Hippocampal formation (tissue), 2 donors: ENCODE data around the gene LGMN.
"Not testable (repeated sequence)": the region's sequence is repeated elsewhere in the genome, so short reads cannot be mapped to it uniquely, and the experiment has no call there.

Experiments used
- DNase-seq, 2 donors: peaks; one replicate each; lab custom pipeline; 2025; lab: John Stamatoyannopoulos, UW

LGMN gene

DNA sequence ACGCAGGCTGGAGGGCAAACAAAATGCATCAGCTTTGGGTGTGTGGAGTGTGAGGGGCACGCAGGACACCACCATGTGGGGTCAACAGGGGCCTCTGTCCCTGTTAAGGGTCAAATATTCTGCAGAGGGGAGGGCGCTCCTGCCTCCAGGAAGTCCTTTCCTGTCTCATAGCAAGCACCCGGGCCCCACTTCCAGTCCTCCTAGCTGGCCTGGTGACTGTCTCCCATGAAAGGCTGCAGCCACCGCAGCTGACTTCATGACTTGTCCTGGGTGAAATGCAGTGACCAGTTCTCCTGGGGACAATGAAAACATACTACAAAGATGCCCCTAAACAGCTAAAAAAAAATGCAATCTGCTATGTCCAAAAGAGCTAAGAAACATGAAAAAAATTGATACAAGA is 53.6 kb downstream of the LGMN start:
- DNase-seq, result no peak

DNA sequence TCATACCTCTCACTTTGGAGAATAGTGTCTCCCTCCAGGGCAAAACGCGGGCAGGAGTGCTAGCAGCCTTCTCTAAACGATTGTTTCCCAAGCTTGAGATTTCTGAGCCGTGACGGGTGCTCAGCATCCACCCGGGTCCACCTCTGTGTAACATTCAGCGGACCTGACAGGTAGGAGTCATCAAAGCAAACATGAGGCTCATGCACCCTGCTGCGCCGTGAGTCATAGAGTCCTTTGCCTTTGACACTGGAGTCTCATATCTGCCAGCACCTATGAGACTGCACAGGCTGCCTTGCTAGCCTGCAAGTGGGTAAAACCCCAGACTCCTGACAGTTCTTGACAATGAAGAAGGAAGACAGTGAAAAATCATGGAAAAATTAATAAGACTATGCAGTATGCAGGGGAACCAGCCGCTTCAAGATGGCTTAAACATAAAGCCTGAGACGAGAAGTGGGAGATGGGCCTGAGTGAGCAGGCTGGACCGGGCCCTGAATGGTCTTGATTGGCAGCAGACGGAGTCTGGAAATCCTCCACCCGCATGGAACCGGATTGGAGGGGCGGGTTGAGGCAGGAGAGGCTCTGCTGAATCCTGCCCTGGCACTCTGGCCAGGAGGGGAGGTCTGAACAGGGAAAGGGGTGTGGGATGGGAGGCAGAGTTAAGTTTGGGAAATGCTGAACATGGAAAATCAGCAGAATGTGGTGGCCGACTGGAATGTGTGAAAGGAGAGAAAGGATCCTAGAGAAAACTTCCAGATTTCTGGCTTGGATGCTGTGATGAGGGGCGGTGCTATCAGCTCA is 54.2 kb downstream of the LGMN start:
- DNase-seq, result no peak

DNA sequence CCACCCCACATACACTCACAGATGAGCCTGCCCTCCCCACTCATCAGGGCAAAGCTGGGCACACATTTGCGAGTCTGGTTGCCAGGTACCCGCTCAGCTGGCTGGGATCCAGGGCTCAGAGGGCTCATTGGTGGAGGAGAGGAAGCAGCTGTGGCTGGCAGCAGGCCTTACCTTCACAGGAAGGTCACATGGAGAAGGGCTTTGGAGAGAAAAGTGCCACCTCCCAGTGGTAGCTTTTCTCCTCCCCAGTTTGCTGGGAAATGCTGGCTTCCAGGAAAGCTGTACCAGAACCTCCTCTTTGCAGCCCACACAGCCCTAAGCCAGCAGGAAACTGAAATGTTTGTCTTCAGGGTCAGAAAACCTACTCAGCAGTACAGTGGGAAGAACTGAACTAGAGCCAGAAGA is 55.6 kb downstream of the LGMN start:
- no peak for DNase-seq

DNA sequence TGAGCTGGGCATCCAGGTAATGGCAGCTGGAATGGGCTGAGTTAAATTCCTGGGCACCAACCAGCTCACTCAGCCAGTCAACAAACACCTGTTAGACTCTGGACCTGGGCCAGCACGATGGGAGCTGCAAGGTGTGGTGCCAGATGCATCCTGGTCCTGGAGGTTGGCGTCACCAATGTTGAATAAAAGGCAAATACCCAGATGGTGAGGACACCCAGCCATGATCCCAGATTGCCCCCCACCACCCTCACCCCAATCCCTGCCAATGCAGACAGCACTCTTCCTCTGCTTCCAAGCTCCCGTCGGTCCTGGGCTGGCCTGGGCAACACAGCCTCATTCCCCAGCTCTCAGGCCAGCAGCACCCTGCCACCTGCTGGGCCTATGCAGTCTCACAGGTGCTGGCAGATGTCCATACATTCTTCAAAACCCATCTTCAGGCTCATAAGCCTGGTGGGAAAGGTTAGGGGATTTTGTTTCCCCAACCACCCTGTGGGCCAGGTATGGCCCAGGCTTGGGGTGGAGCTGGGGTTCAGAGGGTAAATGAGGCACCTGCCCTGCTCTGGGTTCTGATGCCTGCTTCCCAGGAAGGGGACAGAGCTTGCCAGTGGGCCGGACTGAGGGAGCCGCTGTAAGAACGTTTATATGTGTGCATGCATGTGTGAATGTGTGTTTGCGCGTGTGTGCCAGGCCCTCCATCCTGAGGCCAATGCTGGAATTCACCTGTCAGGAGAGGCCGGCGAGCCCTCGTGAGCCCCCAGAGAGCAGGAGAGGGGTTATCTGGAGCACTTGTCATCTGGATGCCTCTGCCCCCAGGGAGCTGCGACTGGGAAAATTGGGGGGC is 58.0 kb downstream of the LGMN start:
- no peak for DNase-seq

DNA sequence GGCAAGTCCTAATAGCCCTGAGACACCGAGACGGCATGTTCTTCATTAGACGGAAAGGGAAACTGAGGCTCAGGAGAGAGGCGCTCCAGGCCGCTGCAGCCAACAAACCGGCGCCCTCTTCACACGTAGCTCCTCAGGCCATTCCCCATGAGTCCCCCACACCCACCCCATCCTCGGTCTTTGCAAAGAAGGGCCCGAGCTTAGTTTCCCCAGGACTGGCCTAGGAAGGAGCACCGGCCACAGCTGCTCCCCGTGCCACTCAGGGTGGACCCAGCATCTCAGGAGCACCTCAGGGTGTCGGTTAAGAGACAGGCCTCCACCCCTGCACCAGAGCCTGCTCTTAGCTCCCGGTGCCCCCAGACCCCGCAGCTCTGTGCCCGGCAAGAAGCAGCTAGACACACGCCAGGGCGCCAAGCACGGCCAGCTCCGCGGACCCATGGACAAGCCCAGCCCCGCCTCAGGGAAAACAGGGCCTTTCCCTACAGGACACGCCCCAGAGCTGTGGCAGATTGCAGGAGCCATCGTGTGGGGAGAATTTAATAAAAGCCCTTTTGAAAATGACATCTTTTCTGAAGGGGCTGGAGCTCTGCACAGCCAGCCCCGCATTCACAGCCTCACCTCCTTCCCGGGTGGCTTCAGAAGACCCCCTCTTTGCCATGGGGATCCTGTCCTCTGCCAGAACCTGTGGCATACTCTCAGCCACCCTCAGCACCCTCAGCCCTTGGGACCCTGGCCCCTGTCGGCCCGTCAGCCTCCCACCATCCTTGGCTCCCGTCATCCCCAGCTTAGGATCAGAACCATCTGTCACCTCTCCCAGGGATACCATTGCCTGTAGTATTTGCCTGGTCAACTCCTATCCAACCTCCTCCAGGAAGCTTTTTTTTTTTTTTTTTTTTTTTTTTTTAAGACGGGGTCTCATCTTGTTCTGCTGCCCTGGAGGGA is 59.7 kb downstream of the LGMN start:
- DNase-seq, result no peak

DNA sequence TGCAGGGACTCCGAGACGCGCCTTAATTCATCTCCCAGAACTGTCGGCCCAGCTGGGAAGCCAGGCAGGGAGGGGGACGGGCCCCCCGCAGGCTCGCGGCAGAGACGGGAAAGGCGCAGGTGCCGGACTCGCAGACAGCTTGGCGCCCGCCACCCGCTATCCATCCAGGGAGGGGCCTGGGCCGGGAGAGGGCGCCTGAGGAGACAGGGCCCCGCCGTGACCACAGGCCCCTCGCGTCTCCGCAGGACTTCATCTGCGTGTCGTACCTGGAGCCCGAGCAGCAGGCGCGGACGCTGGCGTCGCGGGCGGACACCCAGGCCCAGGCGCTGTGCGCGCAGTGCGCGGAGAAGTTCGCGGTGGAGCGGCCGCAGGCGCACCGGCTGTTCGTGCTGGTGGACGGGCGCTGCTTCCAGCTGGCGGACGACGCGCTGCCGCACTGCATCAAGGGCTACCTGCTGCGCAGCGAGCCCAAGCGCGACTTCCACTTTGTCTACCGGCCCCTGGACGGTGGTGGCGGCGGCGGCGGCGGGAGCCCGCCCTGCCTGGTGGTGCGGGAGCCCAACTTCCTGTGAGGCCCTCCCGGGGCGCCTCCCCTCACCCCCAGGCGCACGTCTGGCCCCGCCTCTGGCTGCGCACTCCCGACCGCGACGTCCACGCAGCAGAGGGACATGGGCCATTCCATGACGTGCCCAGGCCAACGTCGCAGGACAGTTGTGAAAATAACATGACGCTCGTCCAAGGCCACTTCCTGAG is 60.6 kb downstream of the LGMN start:
- no peak for DNase-seq

DNA sequence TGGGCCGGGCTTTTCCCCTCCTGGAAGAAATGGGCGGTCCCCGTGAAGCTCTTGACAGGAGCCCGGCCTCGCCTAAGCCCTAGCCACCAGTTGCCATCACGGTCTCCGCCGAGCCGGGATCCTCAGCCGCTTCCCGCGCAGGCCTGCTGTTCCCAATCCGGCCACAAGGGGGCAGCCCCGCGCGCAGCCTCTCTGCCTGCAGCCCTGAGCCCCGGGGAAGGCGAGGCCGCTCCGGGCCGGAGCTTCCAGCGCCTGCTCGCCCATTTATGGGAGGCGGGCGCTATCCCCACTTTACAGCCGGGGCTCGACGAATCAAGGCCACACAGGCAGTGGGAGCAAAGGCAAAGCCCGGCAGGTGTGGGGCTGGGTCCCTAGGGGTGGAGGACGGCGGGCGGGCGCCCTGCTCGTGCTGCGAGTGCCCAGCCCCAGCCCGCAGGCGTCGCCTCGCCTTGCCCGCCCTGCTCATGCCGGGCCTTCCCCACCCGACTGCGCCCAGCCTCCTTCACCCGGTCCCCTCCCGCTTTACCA is 61.5 kb downstream of the LGMN start:
- DNase-seq, result peak in 1 of 2 donors; percentile 76

DNA sequence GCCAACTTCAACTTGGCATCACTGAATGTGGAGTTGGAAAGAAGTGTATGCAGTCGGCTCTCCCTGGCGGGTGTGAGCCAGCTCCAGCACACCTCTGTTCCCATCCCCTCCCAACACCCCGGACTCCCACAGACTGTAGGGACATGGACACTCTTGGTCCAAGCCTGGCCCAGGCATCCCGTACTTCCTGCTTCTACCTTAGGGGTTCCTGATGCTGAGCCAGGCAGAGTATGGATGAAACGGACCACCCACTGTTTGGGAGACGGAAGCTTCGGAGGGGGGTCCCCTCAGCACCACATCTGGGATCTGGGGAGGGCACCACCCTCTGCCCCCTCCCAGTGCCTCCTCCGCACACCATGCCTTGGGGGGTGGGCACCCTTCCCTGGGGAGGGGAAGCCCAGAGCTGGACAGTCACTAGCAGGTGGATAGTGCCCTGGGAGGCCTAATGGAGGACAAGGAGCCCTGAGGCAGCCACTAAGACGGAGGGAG is 62.0 kb downstream of the LGMN start:
- DNase-seq, result no peak

DNA sequence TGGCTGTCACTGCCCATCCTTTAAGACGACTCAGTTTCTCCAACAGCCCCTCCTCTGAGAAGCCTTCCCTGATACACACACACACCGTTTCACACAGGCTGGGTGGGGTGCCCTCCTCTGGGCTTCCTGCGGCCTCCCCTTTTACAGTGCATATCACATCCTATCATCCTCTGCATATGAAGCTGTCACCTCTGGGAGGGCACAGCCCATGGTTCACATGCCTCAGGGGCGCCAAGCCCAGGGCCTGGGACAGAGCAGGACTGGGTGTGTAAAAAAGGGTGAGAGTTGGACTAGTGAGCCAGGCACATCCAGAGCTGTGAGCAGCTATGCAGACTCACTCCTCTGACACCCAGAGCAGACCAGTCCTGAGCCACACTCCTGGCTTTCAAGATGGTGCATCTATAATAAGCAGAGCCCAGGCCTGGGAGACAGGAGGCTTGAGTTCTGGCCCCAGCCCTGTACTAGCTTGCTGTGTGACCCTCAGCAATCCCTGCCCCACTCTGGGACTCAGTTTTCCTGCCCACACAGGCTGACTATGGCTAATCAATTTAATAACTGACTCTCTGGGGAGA is 62.6 kb downstream of the LGMN start:
- DNase-seq, result no peak

DNA sequence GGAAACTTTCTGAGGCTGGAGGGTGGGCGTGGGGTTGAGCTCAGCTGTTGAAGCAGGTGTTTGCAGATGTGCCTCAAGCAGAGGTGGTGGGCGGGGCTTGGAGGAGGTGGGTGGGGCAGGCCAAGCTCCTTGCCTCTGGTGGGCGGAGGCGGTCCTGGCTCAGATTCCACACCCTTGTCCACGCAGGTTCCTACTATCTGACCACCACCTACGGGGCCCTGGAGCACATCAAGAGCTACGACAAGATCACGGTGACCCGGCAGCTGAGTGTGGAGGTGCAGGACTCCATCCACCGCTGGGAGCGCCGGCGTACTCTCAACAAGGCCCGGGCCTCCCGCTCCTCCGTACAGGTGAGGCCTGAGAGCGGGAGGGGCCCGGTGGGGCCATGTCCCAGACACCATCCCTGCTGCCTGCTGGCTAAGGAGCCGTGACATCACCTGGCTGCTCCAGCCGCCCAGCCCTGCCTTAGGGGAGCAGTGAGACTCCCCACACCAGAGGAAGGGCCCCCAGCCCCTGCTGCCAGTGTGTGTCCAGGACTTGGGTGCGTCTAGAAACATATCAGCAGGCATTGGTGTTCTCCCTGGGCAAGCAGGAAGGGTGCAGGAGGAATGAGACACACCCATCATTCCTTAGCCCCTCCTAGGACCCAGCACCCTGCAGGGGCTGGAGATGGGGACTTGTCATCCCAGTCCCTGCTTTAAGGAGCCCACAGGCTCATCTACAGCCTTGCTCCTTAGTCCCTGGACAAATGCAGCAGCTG is 63.4 kb downstream of the LGMN start:
- DNase-seq, result no peak

DNA sequence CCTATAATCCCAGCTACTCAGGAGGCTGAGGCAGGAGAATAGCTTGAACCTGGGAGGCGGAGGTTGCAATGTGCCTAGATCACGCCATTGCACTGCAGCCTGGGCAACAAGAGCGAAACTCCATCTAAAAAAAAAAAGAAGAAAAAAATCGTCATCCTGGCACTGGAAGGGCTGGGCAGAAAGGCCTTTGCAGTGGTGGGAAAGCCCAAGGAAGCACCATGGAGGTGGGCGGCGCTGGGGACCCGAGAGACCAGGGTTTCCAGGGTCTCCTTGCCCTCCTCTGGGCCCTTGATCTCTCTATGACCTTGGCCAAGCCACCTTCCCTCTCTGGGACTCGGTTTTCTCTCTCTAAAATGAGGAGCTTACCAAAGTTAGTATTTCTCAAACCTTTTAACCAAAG is 65.4 kb downstream of the LGMN start:
- no peak for DNase-seq

DNA sequence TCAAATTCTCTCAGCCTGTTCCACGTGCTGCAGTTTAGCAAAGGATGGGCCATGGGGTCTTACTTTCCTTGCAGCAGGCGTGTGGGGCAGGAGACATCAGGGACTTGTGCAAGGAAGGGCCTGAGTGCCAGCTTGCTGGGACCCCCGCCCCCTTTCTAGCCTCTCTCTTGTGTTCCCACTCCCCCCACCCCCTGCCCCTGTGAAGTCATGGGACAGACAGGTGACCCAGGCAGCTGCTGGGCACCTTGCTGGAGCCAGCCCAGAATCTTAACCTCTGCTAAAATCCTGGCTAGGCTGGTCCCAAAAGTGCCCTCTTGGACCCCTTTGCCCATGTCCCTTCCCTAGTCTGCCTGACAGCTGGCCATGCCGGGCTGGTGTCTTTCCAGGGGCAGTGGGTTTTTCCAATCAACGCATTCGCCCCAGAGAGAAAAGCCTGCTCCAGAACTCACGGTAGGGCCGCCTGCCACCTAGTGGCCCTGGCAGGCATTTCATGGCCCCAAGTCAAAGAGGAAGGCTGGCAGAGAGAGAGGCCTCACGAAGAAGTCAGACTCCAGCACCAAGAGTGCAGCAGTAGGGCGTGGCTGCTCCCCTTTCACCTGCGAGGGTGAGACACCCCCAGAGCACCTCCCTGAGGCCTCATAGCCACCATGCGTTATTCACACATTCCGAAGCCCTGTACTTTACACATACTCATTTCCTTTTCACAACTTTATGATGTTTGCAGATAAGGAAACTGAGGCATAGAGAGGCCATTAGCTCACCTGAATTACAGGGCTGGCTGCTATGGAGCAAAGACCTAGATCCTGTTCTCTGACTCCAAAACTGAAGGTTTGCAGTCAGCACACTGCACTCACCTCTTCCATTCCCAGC is 67.4 kb downstream of the LGMN start:
- peak; percentile 15 to 16 for DNase-seq

DNA sequence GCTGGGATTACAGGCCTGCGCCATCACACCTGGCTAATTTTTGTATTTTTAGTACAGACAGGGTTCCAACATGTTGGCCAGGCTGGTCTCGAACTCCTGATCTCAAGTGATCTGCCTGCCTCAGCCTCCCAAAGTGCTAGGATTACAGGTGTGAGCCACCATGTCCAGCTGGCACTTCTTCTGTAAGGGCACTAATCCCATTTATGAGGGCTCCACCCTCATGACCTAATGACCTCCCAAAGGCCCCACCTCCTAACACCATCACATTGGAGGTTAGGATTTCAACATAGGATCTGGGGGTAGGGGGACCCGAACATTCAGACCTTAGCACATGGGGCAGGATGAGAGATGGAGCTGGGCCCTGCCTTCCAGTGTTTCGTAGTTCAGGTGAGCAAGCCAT is 68.1 kb downstream of the LGMN start:
- DNase-seq, result not testable (repeated sequence)

DNA sequence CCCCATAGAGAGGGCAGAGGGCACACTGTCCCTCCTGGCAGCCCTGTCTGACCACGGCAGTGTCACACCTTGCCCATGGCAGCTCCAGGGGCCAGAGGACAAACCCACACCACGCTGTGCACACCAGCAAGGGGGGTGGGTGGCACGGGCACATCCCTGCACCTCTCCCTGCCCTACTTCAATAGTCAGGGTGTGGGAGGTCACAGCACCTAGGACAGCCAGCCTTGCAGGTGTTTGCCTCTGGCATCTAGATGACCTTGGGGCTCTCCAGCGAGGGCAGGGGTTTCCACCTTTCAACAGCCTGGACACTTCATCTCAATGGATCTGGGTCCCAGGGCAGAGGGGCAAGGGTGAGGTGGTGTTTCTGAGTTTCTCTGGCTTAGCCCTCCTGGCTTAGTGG is 69.2 kb downstream of the LGMN start:
- DNase-seq, result no peak

DNA sequence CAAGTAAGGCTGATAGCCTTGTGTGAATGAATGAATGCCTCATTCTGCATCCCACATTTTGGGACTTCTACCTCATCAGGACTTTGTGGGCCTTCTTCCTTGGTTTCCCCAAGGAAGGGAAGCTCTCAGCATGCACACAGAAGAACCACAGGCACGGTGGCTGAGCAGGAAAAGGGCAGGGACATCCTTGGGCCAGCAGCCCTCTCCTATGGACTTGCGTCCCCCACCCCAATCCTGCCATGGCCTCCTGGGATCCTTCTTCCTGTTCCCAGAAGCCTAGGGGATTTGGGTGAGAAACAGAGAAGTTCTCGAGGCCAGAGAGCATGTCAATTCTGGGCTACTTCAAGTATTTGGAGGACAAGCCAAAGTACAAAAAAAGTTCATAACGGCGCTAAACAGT is 69.7 kb downstream of the LGMN start:
- DNase-seq, result no peak

DNA sequence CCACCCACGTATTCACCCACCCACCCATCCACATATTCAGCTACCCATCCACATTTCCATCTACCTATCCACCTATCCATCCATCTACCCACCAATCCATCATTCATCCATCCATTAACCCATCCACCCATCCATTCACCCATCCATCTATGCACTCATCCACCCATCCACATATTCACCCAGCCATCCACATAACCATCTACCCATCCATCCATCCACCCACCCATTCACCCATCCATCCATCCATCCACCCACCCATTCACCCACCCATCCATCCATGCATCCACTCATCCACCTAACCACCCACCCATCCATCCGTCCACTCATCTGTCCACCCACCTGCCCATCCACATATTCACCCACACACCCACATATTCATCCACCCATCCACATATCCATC is 70.5 kb downstream of the LGMN start:
- DNase-seq, result no peak

DNA sequence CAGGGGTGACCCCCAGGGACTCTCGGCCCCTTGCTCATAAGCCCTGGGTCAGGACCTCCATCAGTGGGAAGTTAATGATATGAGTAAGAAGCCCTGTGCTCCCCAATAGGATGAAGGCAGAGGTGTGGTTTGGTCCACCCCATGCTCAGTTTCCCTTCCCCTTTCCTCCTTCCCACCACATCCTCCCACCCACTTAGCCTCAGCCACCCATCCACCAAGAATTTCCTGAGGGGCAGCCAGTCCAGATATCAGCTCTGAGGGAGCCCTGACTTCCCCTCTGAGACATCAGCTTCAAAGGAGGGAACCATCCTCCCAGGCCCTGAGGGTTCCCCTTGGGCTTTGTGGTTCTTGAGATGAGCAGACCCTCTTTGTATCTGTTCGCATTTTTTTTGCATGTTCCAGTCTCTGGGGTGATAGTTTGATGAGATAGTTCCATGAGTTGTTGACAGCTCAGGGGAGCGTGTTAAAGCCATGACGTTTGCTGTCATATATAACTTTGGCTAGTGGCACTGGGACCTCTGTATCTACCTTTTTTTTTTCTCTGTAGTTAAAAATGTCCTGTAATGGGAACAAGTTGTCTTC is 71.2 kb downstream of the LGMN start:
- DNase-seq, result peak in 1 of 2 donors; percentile 24

DNA sequence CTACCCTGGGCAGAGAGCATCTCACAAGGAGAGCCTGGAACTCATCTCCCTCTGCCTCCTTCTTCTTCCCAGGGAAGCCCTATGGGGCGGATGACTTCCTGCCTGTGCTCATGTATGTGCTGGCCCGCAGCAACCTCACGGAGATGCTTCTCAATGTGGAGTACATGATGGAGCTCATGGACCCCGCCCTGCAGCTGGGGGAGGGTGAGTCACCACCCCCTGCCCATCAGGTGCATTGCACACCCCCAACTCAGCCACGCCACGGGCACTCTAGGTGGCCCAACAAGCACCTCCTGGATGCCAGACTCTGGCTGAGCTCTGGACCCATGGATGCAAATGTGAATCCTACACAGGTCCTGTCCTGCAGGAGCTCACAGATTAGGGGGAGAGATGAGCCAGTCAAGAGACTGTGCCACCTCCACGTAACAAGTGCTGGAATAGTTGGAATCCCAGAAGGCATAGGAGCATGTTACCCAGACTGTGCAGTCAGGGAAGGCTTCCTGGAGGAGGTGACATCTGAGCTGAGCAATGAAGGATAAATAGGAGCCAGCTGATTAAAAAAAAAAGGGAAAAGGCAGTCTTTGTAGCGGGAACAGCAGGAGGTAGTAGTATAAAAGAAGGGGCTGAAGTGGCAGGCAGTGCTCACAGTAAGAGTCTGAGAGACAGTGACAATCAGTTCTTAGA is 71.9 kb downstream of the LGMN start:
- DNase-seq, result no peak
